Activated CD8-positive, alpha-beta memory T cell treated with anti-CD3 and anti-CD28 coated beads, Interleukin-2, amount 50 U/mL, for 48 hours (primary cell): ENCODE data around the gene KCNC1.

ENCODE experiments used
- DNase-seq: peaks from one replicate; pipeline ENCODE4 v3.0.0-alpha.2; 2020

Gene KCNC1

GRCh38 chr11:17738151-17738973 is 3.8 kb downstream of the KCNC1 start:
- no peak for DNase-seq

- DNase-seq: no peak
Measured at GRCh38 chr11:17739945-17740338, 5.4 kb downstream of the KCNC1 start.

- no peak for DNase-seq
Measured at GRCh38 chr11:17740649-17741235, 6.2 kb downstream of the KCNC1 start.

- DNase-seq: no peak
Measured at GRCh38 chr11:17741487-17741886, 6.9 kb downstream of the KCNC1 start.

GRCh38 chr11:17742019-17742418 is 7.4 kb downstream of the KCNC1 start:
- no peak for DNase-seq

GRCh38 chr11:17743026-17743807 is 8.6 kb downstream of the KCNC1 start:
- DNase-seq: no peak

GRCh38 chr11:17743808-17744119 is 9.2 kb downstream of the KCNC1 start:
- no peak for DNase-seq

GRCh38 chr11:17744151-17744940 is 9.8 kb downstream of the KCNC1 start:
- DNase-seq: no peak

GRCh38 chr11:17745023-17745772 is 10.6 kb downstream of the KCNC1 start:
- no peak for DNase-seq

GRCh38 chr11:17746096-17746495 is 11.5 kb downstream of the KCNC1 start:
- DNase-seq: no peak

GRCh38 chr11:17747131-17747955 is 12.8 kb downstream of the KCNC1 start:
- no peak for DNase-seq

GRCh38 chr11:17748044-17748443 is 13.5 kb downstream of the KCNC1 start:
- no peak for DNase-seq

GRCh38 chr11:17748761-17749721 is 14.5 kb downstream of the KCNC1 start:
- DNase-seq: no peak

GRCh38 chr11:17750013-17750800 is 15.6 kb downstream of the KCNC1 start:
- no peak for DNase-seq

GRCh38 chr11:17750801-17751165 is 16.2 kb downstream of the KCNC1 start:
- DNase-seq: no peak

- DNase-seq: no peak
Measured at GRCh38 chr11:17751558-17751957, 17.0 kb downstream of the KCNC1 start.

GRCh38 chr11:17752144-17752543 is 17.6 kb downstream of the KCNC1 start:
- DNase-seq: no peak

- DNase-seq: no peak
Measured at GRCh38 chr11:17753153-17753552, 18.6 kb downstream of the KCNC1 start.

GRCh38 chr11:17753641-17754040 is 19.1 kb downstream of the KCNC1 start:
- DNase-seq: no peak
